Activated naive CD8-positive, alpha-beta T cell treated with anti-CD3 and anti-CD28 coated beads, Interleukin-2, amount 10 ng/mL, durations not matched to agents 7 days and 5 days (primary cell): ENCODE results near the gene ZFHX3. TPM values are rescaled to one million over a fixed set of nuclear protein-coding genes. Genes with fewer than 3 reads are reported as not detected.

Experiments
- ATAC-seq: fragments of 150-1000 bp; cut with Tn5 transposase; one replicate; pipeline ENCODE4 v1.10.0; 2021; ENCODE audit warnings: low read depth, moderate library complexity
- POLR2A ChIA-PET: fragments of 350-600 bp; sonication (Branson Sonifier 250); formaldehyde crosslinking; loops from one replicate; lab custom pipeline; 2021; ENCODE audit warnings: antibody characterized with exemption; lab: Charles Lee
- DNase-seq: peaks from one replicate; pipeline ENCODE4 v3.0.0; 2021
- H3K27ac Mint-ChIP-seq: one replicate; pipeline ENCODE4 v1.8.0; 2022; ENCODE audit warnings: mild to moderate bottlenecking, mixed read lengths
- H3K27me3 Mint-ChIP-seq: one replicate; pipeline ENCODE4 v1.8.0; 2022; ENCODE audit warnings: mild to moderate bottlenecking, moderate library complexity, mixed read lengths
- H3K36me3 Mint-ChIP-seq: one replicate; pipeline ENCODE4 v1.8.0; 2021; ENCODE audit warnings: mild to moderate bottlenecking, mixed read lengths
- H3K4me1 Mint-ChIP-seq: one replicate; pipeline ENCODE4 v1.8.0; 2021; ENCODE audit warnings: mixed read lengths
- H3K4me3 Mint-ChIP-seq: one replicate; pipeline ENCODE4 v1.8.0; 2022; ENCODE audit warnings: mild to moderate bottlenecking, moderate library complexity, mixed read lengths
- H3K9me3 Mint-ChIP-seq: one replicate; pipeline ENCODE4 v1.8.0; 2021; ENCODE audit warnings: mixed read lengths
- total RNA-seq, 2 experiments: library from RNA; stranded (reverse); gene quantifications; one replicate each; pipeline ENCODE4 v1.2.3, GENCODE V29; 2021

ZFHX3 gene
- total RNA-seq, 2 experiments from 2014 or later = 1.1 to 1.6 TPM

- H3K27ac Mint-ChIP-seq = peak overlapping the region; percentile 31
- H3K27me3 Mint-ChIP-seq = peaks cover 54% of the 10 kb centered on the region
- POLR2A ChIA-PET = interaction anchor here (0.6 kb wide), 1 partner anchor 902 kb away, joined by 3 read pairs; no protein-coding TSS in a partner anchor
- peak overlapping the region; percentile 32 for H3K4me3 Mint-ChIP-seq
- peaks cover 1% of the 10 kb centered on the region for H3K36me3 Mint-ChIP-seq
- H3K4me1 Mint-ChIP-seq = peaks cover 24% of the 10 kb centered on the region
- H3K9me3 Mint-ChIP-seq = no peaks in the 10 kb centered on the region
- ATAC-seq = no peak
- no peak for DNase-seq
Measured at GRCh38 chr16:73036074-73036826, 11.7 kb downstream of the ZFHX3 start.

DNA sequence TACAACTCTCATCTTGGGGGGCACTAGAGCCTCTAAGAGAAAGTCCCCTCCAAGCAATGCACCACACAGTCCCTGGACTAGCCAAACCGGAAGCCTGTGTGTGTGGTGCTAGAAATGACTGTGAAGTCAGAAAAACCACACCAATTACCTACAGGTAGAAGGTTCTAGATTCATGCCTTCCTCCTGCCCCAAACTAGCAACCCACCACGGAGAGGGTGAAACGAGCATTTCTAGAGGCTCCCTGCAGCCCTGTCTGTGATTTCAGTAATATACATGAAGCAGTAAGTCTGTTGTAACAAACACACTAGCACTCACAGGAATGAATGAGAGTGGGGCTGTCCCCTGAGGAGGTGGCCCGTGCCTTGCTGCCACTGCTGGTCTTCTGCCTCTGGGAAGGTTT lies 13.6 kb downstream of the ZFHX3 start:
- peak; percentile 54 for ATAC-seq
- H3K36me3 Mint-ChIP-seq = no peaks in the 10 kb centered on the region

DNA sequence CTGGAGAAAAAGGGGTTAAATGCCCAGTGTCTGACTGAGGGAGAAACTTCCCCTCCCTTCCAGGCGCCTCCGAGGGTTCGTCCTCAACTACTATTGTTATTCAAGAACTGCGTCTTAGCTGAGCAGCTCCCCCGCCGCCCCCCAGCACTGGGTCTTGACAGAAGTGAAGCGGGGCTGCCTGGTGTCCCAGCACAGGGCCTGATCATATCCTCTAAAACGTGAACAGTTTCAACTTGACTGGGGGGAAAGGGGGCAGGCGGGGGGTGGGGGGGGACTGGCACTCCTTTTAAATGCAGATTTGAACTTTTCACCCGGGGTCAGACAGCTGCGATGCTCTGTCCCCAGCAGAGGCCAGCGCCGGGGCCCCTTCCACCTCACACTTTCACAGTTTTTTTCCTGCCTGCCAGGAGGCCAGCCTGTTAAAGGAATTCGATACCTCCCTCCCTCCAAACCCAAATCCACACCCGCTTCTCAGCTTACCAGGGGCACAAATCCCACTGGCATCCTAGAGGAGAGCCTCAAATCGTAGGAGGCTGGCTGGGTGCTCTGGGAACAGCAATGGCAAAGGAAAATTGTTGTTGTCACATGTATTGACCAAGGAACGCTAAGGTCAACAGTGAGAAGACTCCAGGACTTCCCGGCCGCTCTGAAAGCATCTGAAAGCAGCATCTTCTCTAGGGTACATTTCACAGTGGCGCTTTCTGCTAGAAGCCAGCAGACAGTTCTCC lies 14.5 kb downstream of the ZFHX3 start:
- Mint-ChIP-seq H3K27ac (no peak overlapping the region), H3K4me3 (no peak overlapping the region), H3K36me3 (no peaks in the 10 kb centered on the region), H3K27me3 (peaks cover 62% of the 10 kb centered on the region), H3K4me1 (peaks cover 24% of the 10 kb centered on the region), H3K9me3 (no peaks in the 10 kb centered on the region)
- DNase-seq (no peak), ATAC-seq (no peak)
- POLR2A ChIA-PET = no interaction called here

More for the DNA sequence above, 13.6 kb downstream of the ZFHX3 start:
- Mint-ChIP-seq H3K4me3 (no peak overlapping the region), H3K4me1 (peaks cover 24% of the 10 kb centered on the region), H3K9me3 (no peaks in the 10 kb centered on the region), H3K27ac (no peak overlapping the region), H3K27me3 (peaks cover 62% of the 10 kb centered on the region)
- POLR2A ChIA-PET = no interaction called here
- no peak for DNase-seq

DNA sequence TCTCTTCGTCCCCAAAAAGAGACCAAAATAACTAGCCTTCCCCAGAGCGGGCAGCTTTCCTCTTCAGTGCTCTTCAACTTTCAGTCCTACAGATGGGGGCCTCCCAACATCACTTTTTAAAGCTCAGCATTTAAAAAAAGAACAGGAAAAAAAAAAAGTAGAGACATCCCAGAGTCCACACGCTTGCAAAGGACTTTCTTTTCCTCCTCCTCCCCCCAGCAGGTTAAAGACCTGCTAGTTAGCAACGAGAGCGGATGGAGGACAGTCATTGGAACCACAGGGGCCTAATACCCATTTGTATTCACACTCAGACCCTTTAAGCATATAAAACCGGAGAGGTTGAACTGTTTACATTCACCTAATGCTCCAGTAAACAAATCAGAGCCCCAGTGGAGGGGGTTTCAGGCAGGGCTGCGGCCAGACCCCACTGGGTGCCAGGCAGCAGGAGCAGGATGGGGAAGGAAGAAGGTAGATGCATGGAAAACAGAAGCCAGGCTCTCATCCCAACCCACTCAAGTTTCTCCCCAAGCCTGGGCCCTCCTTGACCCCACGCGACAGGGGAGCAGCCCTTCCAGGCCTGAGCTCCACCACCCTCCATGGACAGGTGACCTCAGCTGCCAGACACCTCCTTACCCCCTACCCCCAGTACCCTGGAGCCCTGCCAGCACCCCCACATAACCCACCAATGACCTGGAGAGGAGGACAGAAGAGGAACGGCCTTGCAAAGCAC lies 15.2 kb downstream of the ZFHX3 start:
- Mint-ChIP-seq H3K27me3 (peaks cover 59% of the 10 kb centered on the region), H3K36me3 (no peaks in the 10 kb centered on the region), H3K9me3 (no peaks in the 10 kb centered on the region), H3K4me3 (no peak overlapping the region), H3K4me1 (peaks cover 21% of the 10 kb centered on the region), H3K27ac (no peak overlapping the region)
- ATAC-seq (no peak), DNase-seq (no peak)
- POLR2A ChIA-PET = no interaction called here

DNA sequence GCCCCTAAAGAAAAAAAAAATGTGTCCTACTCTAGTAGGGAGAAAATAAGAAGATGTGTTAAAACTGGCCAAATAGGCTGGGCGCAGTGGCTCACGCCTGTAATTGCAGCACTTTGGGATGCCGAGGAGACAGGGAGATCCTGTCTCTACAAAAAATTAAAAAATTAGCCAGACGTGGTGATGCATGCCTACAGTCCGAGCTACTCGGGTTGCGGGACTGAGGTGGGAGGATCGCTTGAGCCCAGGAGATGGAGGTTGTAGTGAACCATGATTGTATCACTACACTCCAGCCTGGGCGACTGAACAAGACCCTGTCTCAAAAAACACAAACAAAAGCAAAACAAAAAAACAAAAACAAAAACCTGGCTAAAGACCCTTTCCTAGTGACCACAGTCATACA lies 15.9 kb downstream of the ZFHX3 start:
- no peak for DNase-seq
- no peak overlapping the region for H3K27ac Mint-ChIP-seq

DNA sequence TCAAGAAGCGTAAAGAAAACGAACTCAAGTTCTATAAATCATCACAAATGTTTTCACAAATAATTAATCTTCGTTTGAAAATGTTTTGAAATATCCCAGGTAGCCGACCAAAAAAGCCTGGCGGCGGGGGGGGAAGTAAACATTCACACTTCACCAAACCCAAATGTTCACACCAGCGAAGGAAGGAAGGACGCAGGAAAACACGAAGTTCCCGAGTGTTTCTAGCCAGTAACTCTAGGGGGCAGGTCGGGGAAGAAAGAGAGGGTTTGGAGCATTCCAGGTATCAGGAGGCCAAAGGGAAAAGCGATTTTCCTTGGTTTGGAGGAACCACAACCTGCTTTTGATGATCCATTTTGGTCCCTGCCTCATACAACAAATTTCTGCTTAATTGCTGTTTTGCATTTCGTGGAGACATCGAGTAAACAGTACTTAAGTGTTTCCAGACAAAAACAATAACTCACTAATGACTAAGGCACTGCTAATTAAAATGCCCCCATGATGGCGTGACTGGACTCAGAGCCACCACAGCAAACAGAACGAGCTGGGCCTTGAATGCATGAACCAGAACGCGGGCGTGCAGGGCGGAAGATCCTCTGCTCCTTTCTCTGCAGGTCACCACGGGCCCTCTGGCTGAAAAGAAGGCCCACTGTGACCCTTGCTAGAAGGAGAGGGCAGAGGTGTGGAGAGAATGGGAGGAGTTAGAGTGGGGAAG lies 16.6 kb downstream of the ZFHX3 start:
- Mint-ChIP-seq H3K36me3 (no peaks in the 10 kb centered on the region), H3K4me1 (peaks cover 10% of the 10 kb centered on the region), H3K27me3 (peaks cover 47% of the 10 kb centered on the region), H3K4me3 (no peak overlapping the region), H3K9me3 (no peaks in the 10 kb centered on the region), H3K27ac (no peak overlapping the region)
- POLR2A ChIA-PET = no interaction called here
- ATAC-seq (no peak), DNase-seq (no peak)

More for the DNA sequence above, 15.9 kb downstream of the ZFHX3 start:
- Mint-ChIP-seq H3K36me3 (no peaks in the 10 kb centered on the region), H3K4me3 (no peak overlapping the region), H3K9me3 (no peaks in the 10 kb centered on the region), H3K27me3 (peaks cover 52% of the 10 kb centered on the region), H3K4me1 (peaks cover 14% of the 10 kb centered on the region)
- POLR2A ChIA-PET = no interaction called here
- no peak for ATAC-seq

DNA sequence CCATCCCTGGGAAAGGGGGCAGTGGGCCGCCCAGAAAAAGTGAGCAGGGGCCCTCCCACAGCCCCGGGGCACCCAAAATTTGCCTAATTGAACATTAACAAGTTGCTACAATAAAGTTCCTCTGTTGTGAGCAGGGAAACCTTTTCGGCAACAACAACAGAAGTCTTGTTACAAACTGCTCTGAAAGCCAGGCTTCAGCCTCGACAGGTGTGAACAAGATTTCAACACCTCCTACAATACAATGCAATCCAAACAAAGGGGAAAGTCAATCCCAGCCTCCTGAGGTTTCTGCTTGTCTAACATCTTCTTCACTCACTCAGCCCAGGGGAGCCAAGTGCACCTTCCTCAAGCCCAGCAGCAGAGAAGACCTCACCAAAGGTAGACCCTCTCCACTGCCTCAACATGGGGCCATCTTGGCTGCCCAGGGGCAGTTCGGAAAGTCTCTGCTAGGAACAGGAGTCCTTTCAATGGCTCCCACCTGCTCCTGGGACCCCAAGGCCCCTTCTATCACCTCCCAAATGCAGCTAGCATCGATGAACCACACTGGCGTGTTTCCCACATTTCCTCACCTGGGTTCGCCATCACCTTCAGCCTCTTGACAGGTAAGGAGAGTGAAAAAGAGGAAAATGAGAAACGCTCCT lies 19.1 kb downstream of the ZFHX3 start:
- Mint-ChIP-seq H3K27ac (no peak overlapping the region), H3K4me3 (no peak overlapping the region), H3K36me3 (no peaks in the 10 kb centered on the region), H3K9me3 (no peaks in the 10 kb centered on the region), H3K27me3 (peaks cover 27% of the 10 kb centered on the region), H3K4me1 (no peaks in the 10 kb centered on the region)
- POLR2A ChIA-PET = no interaction called here
- ATAC-seq = no peak
- DNase-seq = no peak

DNA sequence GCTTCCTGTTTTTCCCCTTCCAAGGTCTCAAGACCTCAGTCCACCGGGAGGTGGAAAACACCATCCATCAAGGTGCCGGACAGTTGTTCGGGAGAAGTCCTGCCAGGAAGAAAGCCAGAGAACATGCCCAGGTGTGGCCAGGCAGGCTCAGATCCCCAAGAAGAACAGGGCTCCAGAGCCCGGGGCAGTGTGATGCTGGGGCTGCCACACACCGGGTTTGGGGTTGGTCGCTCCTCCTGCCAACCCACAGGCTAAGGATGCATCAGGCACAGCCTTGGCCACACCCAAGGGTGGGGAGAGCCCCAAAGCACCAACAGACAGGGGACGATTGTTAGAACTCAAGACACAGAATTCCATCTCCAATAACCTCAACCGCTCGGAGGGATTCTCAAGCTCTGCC lies 19.7 kb downstream of the ZFHX3 start:
- H3K36me3 Mint-ChIP-seq = no peaks in the 10 kb centered on the region
- H3K27me3 Mint-ChIP-seq = peaks cover 26% of the 10 kb centered on the region
- POLR2A ChIA-PET = no interaction called here
- H3K4me3 Mint-ChIP-seq = no peak overlapping the region
- ATAC-seq = no peak
- no peak for DNase-seq
- H3K27ac Mint-ChIP-seq = no peak overlapping the region
- H3K9me3 Mint-ChIP-seq = no peaks in the 10 kb centered on the region
- no peaks in the 10 kb centered on the region for H3K4me1 Mint-ChIP-seq

- POLR2A ChIA-PET = no interaction called here
- Mint-ChIP-seq H3K27ac (no peak overlapping the region), H3K4me3 (no peak overlapping the region), H3K9me3 (no peaks in the 10 kb centered on the region), H3K4me1 (no peaks in the 10 kb centered on the region), H3K27me3 (peaks cover 23% of the 10 kb centered on the region), H3K36me3 (no peaks in the 10 kb centered on the region)
- no peak for ATAC-seq
- DNase-seq = no peak
Measured at GRCh38 chr16:73027685-73028111, 20.2 kb downstream of the ZFHX3 start.

DNA sequence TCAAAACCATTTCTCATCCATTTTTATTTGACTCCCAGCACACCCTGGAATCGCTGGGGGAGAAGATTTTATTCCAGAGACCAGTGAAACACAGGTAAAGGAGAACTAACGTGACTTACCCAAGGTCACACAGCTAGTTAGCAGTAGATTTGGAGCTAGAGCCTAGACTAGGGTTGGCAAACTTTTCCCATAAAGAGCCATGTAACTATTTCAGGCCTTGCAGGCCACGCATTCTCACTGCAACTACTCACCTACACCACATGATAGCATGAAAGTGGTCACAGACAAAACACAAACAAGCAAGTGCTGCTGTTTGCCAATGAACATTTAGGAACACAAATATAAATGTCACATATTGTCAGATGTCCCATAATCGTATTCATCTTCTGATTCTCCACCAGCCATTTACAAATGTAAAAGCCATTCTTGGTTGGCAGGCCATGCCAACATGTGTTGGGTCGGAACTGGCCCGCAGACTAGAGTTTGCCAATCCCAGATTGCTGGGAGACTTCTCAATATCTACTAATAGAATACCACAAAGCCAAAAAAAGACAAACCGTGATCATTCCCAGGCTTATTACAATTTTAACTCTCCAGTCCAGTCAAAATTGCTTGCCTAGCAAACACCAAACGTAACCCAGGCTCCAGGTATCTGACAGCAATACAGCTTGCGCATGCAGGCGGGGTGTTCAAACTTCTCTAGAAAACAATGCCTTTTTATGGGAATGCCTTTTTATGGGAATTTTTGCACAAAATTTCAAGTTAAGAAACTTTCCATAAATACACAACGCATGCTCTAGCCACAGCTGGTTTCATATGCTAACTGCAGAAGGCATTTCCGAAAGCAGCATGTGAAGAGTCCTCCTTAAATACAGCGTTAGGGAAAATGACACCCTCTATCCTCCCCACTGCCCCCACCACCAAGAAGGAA lies 20.9 kb downstream of the ZFHX3 start:
- POLR2A ChIA-PET = interaction anchor here (0.6 to 0.7 kb wide), 2 partner anchors 15 to 200 kb away, joined by 3 to 4 read pairs; no protein-coding TSS in a partner anchor
- Mint-ChIP-seq H3K27me3 (peaks cover 16% of the 10 kb centered on the region), H3K27ac (no peak overlapping the region), H3K4me1 (no peaks in the 10 kb centered on the region), H3K9me3 (no peaks in the 10 kb centered on the region), H3K4me3 (no peak overlapping the region), H3K36me3 (no peaks in the 10 kb centered on the region)
- no peak for ATAC-seq
- DNase-seq = no peak

DNA sequence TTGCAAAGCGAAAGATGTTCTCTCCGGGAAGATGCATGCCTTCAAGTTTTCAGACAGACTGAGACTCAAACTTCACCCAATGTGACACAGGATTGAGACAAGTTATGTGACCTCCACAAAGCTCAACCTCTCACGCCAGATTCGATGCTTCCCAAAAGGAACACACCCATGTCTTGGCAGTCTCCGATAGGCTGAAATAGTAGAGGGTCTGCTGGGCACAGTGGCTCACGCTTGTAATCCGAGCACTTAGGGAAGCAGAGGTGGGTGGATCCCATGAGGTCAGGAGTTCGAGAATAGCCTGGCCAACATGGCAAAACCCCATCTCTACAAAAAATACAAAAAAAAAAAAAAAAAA lies 22.1 kb downstream of the ZFHX3 start:
- Mint-ChIP-seq H3K4me1 (no peaks in the 10 kb centered on the region), H3K4me3 (no peak overlapping the region), H3K27ac (no peak overlapping the region), H3K9me3 (no peaks in the 10 kb centered on the region), H3K27me3 (peaks cover 4% of the 10 kb centered on the region), H3K36me3 (no peaks in the 10 kb centered on the region)
- DNase-seq (no peak), ATAC-seq (no peak)
- POLR2A ChIA-PET = no interaction called here
